MG63 (cell line): Measurements from ENCODE around the gene FBXW10B. TPM values are rescaled to one million over a fixed set of nuclear protein-coding genes. Genes with fewer than 3 reads are reported as not detected.
"Not testable (repeated sequence)": the region's sequence is repeated elsewhere in the genome, so short reads cannot be mapped to it uniquely, and the experiment has no call there.

Source experiments
- DNase-seq: peaks from one replicate; pipeline ENCODE4 v3.0.0-alpha.2; 2020
- H3K27me3 ChIP-seq: fragments of 250-450 bp; sonication (Bioruptor Pico); 2 replicates; pipeline ENCODE4 v1.5.1; 2020; ENCODE audit warnings: mild to moderate bottlenecking, moderate library complexity
- H3K36me3 ChIP-seq: fragments of 250-450 bp; sonication (Bioruptor Pico); 2 replicates; pipeline ENCODE4 v1.5.1; 2020; ENCODE audit warnings: mild to moderate bottlenecking, moderate library complexity
- H3K4me3 ChIP-seq: fragments of 250-450 bp; sonication (Bioruptor Pico); 2 replicates; pipeline ENCODE4 v1.5.1; 2020; ENCODE audit warnings: mild to moderate bottlenecking, moderate library complexity
- H3K9me3 ChIP-seq: fragments of 250-450 bp; sonication (Bioruptor Pico); 2 replicates; pipeline ENCODE4 v1.5.1; 2020; ENCODE audit warnings: mild to moderate bottlenecking, moderate library complexity
- total RNA-seq: library from RNA; depleted of rRNA; stranded (reverse); fragments of >200 nt; shearing (Covaris generic); gene quantifications from 2 replicates; pipeline ENCODE4 v1.2.3, GENCODE V29; 2014; ENCODE audit warnings: low replicate concordance

The FBXW10B gene
- total RNA-seq, 1 experiment from 2014 or later = 0.59 TPM

DNA sequence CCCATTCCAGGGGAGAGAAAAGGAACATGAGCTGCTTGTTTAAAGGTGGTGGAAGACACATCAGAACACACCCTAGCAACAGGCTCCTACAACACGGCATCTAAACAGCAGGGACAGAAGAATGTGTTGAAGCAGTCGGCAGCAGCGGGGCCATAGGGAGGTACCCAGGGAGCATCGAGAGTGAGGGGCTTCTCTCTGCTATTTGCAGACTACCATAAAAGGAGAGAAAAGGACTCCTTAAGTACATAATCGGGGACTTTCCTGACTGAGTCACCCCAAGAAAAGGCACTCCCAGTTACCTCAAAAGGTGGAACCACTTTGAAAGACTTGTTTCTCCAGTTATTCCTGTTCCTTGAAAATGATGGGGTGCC lies 26.4 kb upstream of the FBXW10B start:
- H3K36me3 ChIP-seq, H3K9me3 ChIP-seq, DNase-seq, H3K4me3 ChIP-seq, H3K27me3 ChIP-seq: not testable (repeated sequence)

DNA sequence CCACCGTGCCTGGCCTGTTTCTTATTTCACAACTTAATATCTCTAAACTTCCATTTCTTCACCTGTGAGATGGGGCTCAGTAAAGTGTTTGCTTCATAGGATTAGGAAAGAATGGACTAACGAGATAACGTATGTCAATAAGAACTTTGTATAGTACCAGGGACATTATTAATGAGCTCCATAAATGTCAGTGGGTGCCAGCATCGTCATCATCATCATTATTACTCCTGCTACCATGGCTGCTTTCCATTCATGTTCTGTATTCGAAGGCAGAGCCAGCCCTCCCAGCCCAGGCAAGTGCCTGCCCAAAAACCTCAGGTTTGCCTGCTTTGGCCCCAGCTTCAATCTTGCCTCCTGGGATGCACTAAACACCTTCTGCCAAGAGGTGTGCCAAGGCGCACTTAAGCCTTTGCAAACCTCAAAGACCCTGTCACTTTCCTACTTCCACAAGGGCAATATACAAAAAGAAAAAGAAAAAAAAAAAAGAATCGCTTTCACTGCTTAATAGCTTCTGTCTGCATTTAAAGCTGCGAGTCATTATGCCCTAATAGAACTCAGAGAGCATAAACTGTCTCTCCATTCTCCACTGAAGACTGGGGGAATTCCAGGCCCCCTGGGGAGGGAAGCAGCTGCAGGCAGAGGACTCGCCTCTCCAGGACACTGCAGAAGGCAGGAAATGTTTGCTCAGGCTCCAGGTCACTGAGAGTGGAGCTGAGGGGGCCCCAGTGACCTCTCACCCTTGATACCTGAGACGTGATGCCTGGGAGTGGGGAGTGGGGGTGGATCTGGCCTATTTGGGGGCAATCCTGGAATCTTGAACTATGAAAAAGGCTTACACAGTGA lies 25.8 kb upstream of the FBXW10B start:
- not testable (repeated sequence) for H3K27me3 ChIP-seq, H3K4me3 ChIP-seq, H3K36me3 ChIP-seq, H3K9me3 ChIP-seq
- peak; percentile 74 for DNase-seq

DNA sequence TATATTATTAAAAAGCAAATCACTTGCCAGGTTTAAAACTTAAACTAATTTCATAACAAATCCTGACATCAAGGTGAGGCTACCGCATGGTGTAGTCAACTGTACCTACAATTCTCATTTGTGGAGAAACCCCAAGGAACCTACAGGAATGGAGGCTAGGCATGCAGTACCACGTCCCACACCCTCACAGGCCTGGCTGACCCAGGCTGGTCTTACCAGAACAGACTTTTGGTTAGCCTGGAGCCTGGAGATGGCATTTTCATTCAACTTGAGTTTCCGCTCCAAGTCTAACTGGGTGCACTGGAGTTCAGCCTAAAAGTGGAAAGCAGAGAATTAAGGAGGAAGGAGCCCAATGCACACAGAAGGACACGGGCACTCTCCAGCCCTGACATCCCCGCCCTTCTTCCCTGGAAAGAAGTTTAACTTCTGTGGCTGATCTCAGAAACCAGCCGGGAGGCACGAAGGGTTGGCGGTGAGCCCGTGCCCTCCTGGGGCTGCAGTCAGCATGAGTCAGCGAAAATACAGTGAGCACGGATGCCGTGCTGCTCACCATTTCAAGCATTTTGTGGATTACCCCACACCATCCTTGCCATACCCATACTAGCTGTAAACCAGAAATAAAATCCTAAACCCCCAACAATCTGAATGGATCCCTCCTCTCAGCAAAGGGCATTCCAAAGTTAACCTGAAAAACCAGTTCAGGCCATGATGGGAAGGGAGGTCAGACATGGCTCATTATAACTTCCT lies 23.2 kb upstream of the FBXW10B start:
- H3K4me3 ChIP-seq, H3K36me3 ChIP-seq, H3K9me3 ChIP-seq, DNase-seq, H3K27me3 ChIP-seq: not testable (repeated sequence)

DNA sequence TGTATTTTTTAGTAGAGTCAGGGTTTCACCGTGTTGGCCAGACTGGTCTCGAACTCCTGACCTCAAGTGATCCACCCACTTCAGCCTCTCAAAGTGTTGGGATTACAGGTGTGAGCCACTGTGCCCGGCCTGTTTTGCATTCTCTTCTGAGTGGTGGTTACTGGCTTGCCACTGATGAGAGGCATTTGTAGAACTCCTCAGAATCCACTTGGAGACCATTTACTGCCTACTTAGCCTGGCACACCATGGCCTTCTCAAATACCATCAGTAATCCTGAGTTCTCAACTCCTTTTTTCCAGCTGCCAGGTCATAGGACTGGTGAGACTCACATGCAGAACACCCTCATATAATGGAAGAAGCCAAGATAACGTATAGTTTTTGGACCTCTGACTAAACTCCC lies 22.5 kb upstream of the FBXW10B start:
- DNase-seq, H3K27me3 ChIP-seq, H3K4me3 ChIP-seq, H3K36me3 ChIP-seq, H3K9me3 ChIP-seq: not testable (repeated sequence)

DNA sequence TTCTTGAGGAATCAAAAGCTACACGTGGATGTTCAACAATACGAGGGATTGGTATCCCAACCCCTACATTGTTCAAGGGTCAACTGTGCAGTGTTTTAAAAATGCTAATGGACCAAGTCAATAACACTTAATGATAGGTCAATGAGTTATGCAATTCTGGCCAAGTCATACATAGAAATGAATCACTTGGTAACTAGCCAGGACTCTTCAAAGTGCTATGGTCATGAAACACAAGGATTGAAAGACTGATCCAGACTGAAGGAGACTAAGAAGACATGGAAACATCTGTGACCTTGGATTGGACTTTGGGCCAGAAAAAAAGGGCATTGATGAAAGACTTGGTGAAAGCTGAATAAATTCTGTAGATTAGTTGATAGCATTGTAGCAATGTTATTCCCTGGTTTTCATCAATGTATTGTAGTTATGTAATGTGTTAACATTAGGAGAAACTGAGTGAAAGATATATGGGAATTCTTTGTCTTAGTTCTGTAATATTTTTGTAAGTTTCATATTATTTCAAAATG lies 11.5 kb upstream of the FBXW10B start:
- DNase-seq = not testable (repeated sequence)

DNA sequence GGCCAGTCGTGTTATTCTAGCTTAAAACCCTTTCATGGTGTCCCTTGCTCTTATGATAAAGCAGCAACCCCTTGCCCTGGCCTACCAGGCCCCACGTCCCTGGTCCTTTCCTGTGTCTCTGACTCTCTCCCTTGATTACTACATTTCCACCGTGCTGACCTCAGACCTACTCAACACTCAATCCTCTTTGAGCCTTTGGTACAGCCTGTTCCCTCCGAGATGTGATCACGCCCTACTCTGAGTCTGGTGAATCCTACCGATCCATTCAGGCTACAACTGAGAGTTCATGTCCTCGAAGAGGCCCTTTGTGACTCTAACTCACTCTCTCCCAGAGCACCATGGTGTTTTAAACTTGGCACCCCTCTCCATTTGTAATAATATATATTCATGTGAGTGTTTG lies 10.5 kb upstream of the FBXW10B start:
- not testable (repeated sequence) for H3K4me3 ChIP-seq, H3K36me3 ChIP-seq, H3K27me3 ChIP-seq, H3K9me3 ChIP-seq, DNase-seq

More for the DNA sequence above, 11.5 kb upstream of the FBXW10B start:
- not testable (repeated sequence) for H3K4me3 ChIP-seq, H3K9me3 ChIP-seq, H3K27me3 ChIP-seq, H3K36me3 ChIP-seq

DNA sequence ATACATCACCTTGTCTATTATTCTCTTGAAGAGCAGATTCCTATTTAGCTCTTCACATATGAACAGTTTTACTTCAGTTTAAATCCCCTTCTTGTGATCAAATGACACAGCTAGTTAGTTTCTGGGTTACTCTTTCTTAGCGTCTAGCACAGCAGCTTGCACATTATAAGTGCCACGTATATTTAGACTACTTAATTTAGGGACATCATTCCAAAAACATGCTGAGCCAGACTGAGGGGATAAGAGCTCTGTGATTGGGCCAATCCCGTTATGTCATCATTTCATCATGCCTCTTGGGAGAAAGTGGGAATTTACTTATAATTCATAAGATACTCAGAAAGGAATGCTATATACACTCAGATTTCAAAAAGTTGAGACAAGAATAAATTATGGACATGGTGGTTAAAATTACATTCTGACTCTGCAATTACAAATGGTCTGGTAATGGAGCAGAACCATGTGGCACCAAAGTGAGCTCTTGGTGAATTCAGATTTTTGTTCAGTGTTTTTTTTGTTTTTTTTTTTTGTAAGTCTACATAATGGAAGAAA lies 4.2 kb upstream of the FBXW10B start:
- DNase-seq, H3K36me3 ChIP-seq, H3K9me3 ChIP-seq, H3K27me3 ChIP-seq, H3K4me3 ChIP-seq: not testable (repeated sequence)

DNA sequence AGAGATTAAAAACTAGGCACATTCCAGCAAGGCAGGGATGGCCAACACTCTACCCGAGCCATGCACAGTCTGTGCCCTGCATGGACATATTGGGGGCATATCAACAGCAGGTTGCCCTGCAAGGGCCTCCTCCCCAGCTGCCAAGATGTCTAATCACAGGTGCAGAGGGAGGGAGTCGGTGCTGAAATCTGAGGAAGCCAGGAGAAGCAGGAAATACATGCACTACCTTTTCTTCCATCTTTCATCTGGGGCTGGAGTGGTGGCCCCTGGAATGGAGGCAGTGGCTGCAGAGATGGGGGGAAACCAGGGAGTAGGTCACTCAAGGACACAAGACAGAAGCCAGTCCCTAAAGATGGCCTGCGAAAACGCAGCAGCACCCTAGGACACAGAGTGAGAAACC lies 3.8 kb upstream of the FBXW10B start:
- H3K36me3 ChIP-seq, H3K4me3 ChIP-seq, H3K27me3 ChIP-seq, DNase-seq, H3K9me3 ChIP-seq: not testable (repeated sequence)

DNA sequence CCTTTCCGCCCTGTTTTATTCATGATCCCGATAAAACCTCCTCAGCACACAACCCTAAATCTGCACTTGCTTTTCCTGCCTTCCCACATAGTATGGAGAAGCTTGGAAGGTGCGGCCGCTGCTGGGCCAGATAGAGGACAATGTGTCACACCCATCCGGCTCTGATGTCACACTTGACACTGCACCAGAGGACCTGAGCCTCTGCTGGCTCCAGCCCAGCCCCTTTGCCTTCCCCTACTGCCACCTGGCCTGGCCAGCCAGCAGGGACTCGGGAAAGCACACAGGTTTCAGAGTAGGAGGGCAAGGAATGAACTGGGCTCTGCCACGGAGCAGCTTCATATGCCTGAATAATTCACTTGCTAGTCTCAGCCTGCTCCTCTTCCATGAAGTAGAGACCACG lies 2.6 kb upstream of the FBXW10B start:
- not testable (repeated sequence) for H3K27me3 ChIP-seq, H3K36me3 ChIP-seq, DNase-seq, H3K9me3 ChIP-seq, H3K4me3 ChIP-seq

DNA sequence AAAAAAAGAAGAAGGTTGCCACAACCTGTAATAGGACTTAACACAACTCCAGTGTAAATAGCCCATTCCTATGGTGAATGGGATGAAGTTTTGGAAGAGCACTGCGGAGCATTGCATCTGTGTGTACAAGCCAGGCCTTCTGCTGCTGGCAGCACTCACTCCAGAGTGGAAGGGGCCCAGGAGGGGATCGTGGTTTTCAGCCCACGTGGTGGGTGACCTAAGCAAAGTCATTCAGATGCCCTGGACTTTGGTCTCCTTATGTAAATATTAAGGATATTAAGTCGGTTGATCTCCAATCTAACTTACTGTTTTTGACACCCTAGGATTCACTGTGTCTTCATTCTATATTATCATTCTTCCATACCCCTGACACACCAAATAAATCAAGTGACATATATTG lies 2.7 kb downstream of the FBXW10B start:
- H3K36me3 ChIP-seq, H3K27me3 ChIP-seq, H3K9me3 ChIP-seq, DNase-seq, H3K4me3 ChIP-seq: not testable (repeated sequence)

DNA sequence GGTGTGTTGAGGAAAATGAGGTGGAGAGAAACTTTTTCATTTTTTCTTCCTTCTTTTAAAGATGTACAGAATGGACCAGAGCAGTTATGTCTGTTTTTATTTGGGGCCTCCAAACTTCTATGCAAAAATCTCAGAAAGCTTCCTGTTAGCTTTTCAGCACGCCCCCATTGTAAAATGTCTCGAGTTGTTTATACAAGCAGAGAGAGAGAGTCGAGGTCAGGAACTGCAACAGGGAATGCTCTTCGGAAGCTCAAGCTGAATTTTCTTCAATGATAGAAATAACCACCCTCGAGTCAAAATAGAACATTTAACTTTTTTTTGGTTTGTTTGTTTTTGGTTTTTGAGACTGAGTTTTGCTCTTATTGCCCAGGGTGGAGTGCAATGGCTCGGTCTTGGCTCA lies 3.7 kb downstream of the FBXW10B start:
- not testable (repeated sequence) for DNase-seq, H3K9me3 ChIP-seq

DNA sequence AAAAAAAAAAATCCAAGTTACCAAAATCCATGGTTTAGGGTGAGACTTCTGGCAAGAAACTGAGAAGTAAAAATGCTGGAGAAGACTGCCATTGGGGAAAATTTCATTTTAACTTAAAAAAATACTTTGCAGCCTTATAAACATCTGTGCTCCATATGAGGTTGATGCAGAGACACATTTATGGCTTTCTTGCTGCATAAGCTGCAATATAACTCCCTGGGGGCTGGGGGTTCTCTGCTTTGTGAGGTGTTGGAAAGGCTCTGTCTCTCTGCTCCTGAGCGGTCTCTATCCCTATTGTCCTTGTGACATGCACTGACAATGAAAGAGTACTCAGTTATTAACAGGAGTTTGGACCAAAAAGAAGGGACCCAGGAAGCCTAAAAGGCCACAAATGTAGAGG lies 6.4 kb downstream of the FBXW10B start:
- H3K4me3 ChIP-seq, H3K9me3 ChIP-seq, H3K27me3 ChIP-seq: not testable (repeated sequence)

More for the DNA sequence above, 3.7 kb downstream of the FBXW10B start:
- H3K4me3 ChIP-seq, H3K36me3 ChIP-seq, H3K27me3 ChIP-seq: not testable (repeated sequence)

DNA sequence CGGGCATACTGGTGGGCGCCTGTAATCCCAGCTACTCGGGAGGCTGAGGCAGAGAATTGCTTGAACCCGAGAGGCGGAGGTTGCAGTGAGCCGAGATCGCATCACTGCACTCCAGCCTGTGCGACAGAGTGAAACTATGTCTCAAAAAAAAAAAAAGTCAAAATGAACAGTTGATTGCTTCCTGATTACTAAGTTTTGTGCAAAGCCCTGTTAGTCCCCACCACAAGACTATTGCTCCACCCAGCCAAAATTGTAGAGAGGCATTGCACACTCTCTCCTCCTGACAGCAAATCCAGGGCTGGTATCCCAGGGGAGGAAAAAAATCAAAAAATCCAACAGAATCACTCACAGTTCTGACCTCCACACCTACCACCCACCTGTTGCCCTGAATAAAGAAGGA lies 26.5 kb downstream of the FBXW10B start:
- H3K4me3 ChIP-seq, H3K36me3 ChIP-seq, DNase-seq: not testable (repeated sequence)

More for the DNA sequence above, 6.4 kb downstream of the FBXW10B start:
- H3K36me3 ChIP-seq, DNase-seq: not testable (repeated sequence)

DNA sequence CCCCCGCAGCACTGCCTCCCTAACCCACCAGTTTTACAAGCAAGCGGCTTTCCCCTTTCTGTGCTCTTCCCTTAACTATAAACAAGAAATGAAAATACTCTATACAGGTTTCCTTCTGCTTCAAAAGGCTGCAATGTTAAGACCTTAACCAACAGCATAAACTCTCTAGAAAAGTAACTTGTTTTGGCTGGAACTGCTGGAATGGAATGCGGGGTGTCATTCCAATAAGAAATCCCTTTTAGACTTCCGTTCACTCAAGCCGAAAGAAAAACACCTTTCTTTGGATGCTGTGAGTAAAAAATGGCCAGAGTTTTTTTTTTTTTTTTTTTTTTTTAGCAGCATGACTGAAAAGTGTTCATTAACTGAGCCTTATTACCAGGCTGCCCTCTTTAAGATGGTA lies 27.5 kb downstream of the FBXW10B start:
- not testable (repeated sequence) for H3K9me3 ChIP-seq, H3K27me3 ChIP-seq, H3K4me3 ChIP-seq, H3K36me3 ChIP-seq, DNase-seq

More for the DNA sequence above, 26.5 kb downstream of the FBXW10B start:
- not testable (repeated sequence) for H3K9me3 ChIP-seq, H3K27me3 ChIP-seq

DNA sequence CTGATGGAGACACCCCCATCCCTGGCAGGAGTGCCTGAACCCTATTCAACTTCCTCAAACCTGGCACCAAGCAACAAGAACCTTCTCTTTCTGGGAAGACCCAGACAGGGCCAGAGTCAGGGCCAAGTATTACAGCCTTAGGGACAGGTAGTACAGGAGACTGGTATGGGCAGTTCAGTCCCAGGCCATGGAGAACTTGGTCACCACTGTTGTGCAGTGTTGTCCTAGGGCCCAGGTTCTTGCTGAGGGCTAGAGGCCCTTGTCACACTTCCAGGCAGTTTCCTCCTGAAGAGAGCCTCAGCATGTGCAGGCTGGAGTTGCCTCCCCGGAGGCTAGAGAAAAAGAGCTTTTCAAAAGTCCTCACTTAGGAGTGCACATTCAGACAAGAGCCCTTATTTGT lies 28.7 kb downstream of the FBXW10B start:
- H3K27me3 ChIP-seq, H3K9me3 ChIP-seq, H3K36me3 ChIP-seq, DNase-seq, H3K4me3 ChIP-seq: not testable (repeated sequence)

DNA sequence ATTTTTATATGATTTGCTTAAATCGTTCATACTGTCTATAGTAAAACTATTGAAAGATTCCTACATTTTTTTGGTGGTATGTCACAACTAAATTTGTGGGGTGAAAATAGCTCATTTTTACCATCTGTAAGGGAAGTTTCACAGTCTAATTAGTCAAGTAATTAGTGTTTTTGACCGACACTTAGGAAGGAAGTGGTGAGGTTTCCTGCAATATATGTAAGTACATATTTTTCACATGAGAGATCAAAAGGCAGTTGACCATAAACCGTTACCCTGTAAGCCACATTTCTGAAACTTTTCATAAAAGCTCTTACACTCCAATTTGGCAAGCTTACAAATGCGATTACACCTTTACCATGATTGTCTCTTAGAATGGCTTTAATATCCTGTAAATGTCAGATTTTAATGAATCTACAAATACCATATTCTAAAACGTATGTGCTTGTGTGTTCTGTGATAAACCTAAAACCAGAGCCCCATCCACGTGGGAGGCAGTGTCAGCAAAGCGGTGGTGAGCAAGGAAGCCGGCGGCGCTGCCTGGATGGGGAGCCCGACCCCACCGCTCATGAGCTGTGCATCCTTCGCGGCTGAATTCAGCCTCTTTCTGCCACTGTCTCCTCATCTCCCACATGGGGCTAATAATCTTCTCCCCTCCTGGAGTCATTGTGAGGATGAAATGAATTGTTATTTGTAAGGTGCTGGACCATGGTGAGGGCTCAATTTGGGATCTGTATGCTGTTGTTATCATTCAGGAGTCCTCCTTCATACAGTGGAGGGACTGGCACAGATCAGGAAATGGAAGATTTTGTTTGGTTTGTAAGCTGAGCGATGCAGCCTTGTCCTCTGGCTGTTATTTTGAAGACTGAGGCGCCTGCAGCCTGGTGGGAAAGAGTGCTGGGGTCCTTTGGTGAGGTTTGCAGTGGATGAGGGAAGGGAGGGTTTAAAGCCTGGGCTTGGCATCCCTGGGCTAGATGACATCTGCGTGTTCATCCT lies 29.7 kb downstream of the FBXW10B start:
- not testable (repeated sequence) for H3K4me3 ChIP-seq

More for the DNA sequence above, 29.7 kb downstream of the FBXW10B start:
- H3K9me3 ChIP-seq, DNase-seq, H3K27me3 ChIP-seq, H3K36me3 ChIP-seq: not testable (repeated sequence)
